HG03575 (cell line): ENCODE results near the gene ZNF783.
A peak's percentile ranks its signal among the peaks of the same experiment; 100 is the strongest.
"Not testable (repeated sequence)": the region's sequence is repeated elsewhere in the genome, so short reads cannot be mapped to it uniquely, and the experiment has no call there.

Source experiments
- ATAC-seq: cut with Tn5 transposase; IDR thresholded peaks from one replicate; pipeline ENCODE4 v1.9.1; 2021; ENCODE audit not compliant: unreplicated experiment, insufficient number of reproducible peaks, low FRiP score; ENCODE audit errors: extremely low read depth

ZNF783 gene

GRCh38 chr7:149238051-149238450 lies 23.9 kb upstream of the ZNF783 start:
- ATAC-seq, result no peak

- peak; percentile 67 for ATAC-seq
These were observed 22.5 kb upstream of the ZNF783 start, which contains the start of gene ZNF212 for GRCh38 chr7:149239345-149240143. Gene ZNF212, plus strand, starts transcription at chr7:149239651. Its CDS starts 128 bp downstream, at chr7:149239779.

- ATAC-seq, result no peak
These were observed 21.4 kb upstream of the ZNF783 start for GRCh38 chr7:149240637-149241036.

- no peak for ATAC-seq
These were observed 20.3 kb upstream of the ZNF783 start for GRCh38 chr7:149241696-149242095.

GRCh38 chr7:149245244-149245643 lies 16.8 kb upstream of the ZNF783 start:
- ATAC-seq, result peak; percentile 42

- ATAC-seq, result no peak
These were observed 16.3 kb upstream of the ZNF783 start for GRCh38 chr7:149245744-149246143.

- ATAC-seq, result no peak
These were observed 13.2 kb upstream of the ZNF783 start for GRCh38 chr7:149248777-149249176.

GRCh38 chr7:149250151-149250550 lies 11.8 kb upstream of the ZNF783 start:
- ATAC-seq, result not testable (repeated sequence)

GRCh38 chr7:149251518-149251917 lies 10.5 kb upstream of the ZNF783 start:
- not testable (repeated sequence) for ATAC-seq

- no peak for ATAC-seq
These were observed 9.6 kb upstream of the ZNF783 start for GRCh38 chr7:149252378-149252777.

- ATAC-seq, result no peak
These were observed 8.3 kb upstream of the ZNF783 start for GRCh38 chr7:149253665-149254064.

GRCh38 chr7:149254181-149254858 lies 7.7 kb upstream of the ZNF783 start:
- ATAC-seq, result no peak

GRCh38 chr7:149255174-149255573 lies 6.8 kb upstream of the ZNF783 start:
- no peak for ATAC-seq

GRCh38 chr7:149256568-149256967 lies 5.4 kb upstream of the ZNF783 start:
- ATAC-seq, result no peak

- no peak for ATAC-seq
These were observed 4.8 kb upstream of the ZNF783 start for GRCh38 chr7:149257146-149257545.

GRCh38 chr7:149261316-149261828 lies 624 bp upstream of the ZNF783 start:
- peak; percentile 15 for ATAC-seq

GRCh38 chr7:149266451-149266850 lies 4.5 kb downstream of the ZNF783 start:
- ATAC-seq, result no peak

- ATAC-seq, result no peak
These were observed 5.7 kb downstream of the ZNF783 start for GRCh38 chr7:149267733-149268132.

GRCh38 chr7:149274424-149274823 lies 12.4 kb downstream of the ZNF783 start:
- not testable (repeated sequence) for ATAC-seq

- no peak for ATAC-seq
These were observed 15.9 kb downstream of the ZNF783 start for GRCh38 chr7:149277871-149278270.
